ENCODE results near the gene CKAP4. TPM values are rescaled to one million over a fixed set of nuclear protein-coding genes. Genes with fewer than 3 reads are reported as not detected.

CKAP4 gene
- total and polyA plus RNA-seq, 2 experiments from 2014 or later = 32.3 to 58.8 TPM

DNA sequence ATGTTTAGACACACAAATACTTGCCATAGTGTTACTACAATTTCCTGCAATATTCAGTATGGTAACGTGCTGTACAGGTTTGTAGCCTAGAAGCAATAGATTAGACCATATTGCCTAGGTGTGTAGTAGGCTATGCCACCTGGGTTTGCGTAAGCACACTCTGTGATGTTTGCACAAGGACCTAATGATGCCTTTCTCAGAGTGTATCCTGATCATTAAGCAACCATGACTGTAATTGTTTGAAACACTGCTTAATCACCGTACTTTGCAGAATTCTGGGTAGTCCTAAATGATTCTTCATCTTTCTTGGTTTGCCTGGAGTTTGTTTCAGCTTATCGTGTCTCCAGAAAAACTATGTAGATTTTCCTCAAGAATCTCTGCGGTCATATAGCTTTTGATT lies 43.5 kb upstream of the CKAP4 start:
- H3K27me3 Mint-ChIP-seq (ENCODE audit: insufficient read depth, low read depth, poor library complexity) = no peaks in the 10 kb centered on the region

DNA sequence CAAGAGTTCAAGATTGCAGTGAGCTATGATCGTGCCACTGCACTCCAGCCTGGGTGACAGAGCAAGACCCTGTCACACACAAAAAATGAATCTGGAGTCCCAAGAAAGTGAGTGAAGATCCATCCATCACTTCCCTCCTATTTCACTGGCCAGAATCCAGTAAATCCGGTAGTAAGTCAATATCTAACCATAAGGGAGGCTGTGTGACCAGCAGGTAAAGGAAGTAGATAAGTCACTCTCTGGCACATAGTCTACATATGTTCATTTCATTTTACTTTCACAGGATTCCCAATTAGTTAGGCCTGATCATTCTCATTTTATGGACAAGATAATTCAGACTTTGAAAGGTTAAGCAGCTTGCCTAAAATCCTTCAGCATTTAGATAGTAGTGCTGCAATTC lies 42.8 kb upstream of the CKAP4 start:
- DNase-seq (ENCODE audit: low spot score) = no peak
- Histone ChIP-seq H3K4me2 (no peak overlapping the region), H3K79me2 (replicated peaks; ENCODE audit: insufficient read depth) (no peaks in the 10 kb centered on the region), H3F3A (replicated peaks; ENCODE audit: low read depth) (no peaks in the 10 kb centered on the region), H2AFZ (no peak overlapping the region), H3K4me1 (ENCODE audit: insufficient read depth) (no peaks in the 10 kb centered on the region), H4K20me1 (replicated peaks; ENCODE audit: insufficient read depth) (no peaks in the 10 kb centered on the region), H3K36me3 (ENCODE audit: insufficient read depth) (no peaks in the 10 kb centered on the region), H3K4me3 (no peak overlapping the region), H3K27me3 (ENCODE audit: insufficient read depth) (no peaks in the 10 kb centered on the region), H3K9me2 (ENCODE audit: insufficient read depth) (no peaks in the 10 kb centered on the region), H3K27ac (ENCODE audit: low read depth) (no peak overlapping the region)
- no peaks in the 10 kb centered on the region for H3K9me3 Mint-ChIP-seq
- H3K36me3 Mint-ChIP-seq (ENCODE audit: low read depth) = no peaks in the 10 kb centered on the region
- H3K4me1 Mint-ChIP-seq = no peaks in the 10 kb centered on the region
- no peak overlapping the region for H3K27ac Mint-ChIP-seq
- H3K27me3 Mint-ChIP-seq (ENCODE audit: insufficient read depth, low read depth, poor library complexity) = no peaks in the 10 kb centered on the region
- ATAC-seq = no peak
- H3K4me3 Mint-ChIP-seq = no peak overlapping the region
- TF ChIP-seq STAT1 (IDR thresholded peaks at IDR 0.05; ENCODE audit: unreplicated experiment) (no peak), NANOG (IDR thresholded peaks at IDR 0.05; ENCODE audit: borderline replicate concordance) (no peak), EZH2 (IDR thresholded peaks at IDR 0.05; ENCODE audit: low read depth, unreplicated experiment) (no peak)
- TF ChIP-seq, protein P1, sequence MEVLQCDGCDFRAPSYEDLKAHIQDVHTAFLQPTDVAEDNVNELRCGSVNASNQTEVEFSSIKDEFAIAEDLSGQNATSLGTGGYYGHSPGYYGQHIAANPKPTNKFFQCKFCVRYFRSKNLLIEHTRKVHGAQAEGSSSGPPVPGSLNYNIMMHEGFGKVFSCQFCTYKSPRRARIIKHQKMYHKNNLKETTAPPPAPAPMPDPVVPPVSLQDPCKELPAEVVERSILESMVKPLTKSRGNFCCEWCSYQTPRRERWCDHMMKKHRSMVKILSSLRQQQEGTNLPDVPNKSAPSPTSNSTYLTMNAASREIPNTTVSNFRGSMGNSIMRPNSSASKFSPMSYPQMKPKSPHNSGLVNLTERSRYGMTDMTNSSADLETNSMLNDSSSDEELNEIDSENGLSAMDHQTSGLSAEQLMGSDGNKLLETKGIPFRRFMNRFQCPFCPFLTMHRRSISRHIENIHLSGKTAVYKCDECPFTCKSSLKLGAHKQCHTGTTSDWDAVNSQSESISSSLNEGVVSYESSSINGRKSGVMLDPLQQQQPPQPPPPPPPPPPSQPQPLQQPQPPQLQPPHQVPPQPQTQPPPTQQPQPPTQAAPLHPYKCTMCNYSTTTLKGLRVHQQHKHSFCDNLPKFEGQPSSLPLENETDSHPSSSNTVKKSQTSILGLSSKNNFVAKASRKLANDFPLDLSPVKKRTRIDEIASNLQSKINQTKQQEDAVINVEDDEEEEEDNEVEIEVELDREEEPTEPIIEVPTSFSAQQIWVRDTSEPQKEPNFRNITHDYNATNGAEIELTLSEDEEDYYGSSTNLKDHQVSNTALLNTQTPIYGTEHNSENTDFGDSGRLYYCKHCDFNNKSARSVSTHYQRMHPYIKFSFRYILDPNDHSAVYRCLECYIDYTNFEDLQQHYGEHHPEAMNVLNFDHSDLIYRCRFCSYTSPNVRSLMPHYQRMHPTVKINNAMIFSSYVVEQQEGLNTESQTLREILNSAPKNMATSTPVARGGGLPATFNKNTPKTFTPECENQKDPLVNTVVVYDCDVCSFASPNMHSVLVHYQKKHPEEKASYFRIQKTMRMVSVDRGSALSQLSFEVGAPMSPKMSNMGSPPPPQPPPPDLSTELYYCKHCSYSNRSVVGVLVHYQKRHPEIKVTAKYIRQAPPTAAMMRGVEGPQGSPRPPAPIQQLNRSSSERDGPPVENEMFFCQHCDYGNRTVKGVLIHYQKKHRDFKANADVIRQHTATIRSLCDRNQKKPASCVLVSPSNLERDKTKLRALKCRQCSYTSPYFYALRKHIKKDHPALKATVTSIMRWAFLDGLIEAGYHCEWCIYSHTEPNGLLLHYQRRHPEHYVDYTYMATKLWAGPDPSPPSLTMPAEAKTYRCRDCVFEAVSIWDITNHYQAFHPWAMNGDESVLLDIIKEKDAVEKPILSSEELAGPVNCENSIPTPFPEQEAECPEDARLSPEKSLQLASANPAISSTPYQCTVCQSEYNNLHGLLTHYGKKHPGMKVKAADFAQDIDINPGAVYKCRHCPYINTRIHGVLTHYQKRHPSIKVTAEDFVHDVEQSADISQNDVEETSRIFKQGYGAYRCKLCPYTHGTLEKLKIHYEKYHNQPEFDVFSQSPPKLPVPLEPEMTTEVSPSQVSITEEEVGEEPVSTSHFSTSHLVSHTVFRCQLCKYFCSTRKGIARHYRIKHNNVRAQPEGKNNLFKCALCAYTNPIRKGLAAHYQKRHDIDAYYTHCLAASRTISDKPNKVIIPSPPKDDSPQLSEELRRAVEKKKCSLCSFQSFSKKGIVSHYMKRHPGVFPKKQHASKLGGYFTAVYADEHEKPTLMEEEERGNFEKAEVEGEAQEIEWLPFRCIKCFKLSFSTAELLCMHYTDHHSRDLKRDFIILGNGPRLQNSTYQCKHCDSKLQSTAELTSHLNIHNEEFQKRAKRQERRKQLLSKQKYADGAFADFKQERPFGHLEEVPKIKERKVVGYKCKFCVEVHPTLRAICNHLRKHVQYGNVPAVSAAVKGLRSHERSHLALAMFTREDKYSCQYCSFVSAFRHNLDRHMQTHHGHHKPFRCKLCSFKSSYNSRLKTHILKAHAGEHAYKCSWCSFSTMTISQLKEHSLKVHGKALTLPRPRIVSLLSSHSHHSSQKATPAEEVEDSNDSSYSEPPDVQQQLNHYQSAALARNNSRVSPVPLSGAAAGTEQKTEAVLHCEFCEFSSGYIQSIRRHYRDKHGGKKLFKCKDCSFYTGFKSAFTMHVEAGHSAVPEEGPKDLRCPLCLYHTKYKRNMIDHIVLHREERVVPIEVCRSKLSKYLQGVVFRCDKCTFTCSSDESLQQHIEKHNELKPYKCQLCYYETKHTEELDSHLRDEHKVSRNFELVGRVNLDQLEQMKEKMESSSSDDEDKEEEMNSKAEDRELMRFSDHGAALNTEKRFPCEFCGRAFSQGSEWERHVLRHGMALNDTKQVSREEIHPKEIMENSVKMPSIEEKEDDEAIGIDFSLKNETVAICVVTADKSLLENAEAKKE (CRISPR knock-in tag; IDR thresholded peaks at IDR 0.05) = no peak
- TF ChIP-seq, protein P2, sequence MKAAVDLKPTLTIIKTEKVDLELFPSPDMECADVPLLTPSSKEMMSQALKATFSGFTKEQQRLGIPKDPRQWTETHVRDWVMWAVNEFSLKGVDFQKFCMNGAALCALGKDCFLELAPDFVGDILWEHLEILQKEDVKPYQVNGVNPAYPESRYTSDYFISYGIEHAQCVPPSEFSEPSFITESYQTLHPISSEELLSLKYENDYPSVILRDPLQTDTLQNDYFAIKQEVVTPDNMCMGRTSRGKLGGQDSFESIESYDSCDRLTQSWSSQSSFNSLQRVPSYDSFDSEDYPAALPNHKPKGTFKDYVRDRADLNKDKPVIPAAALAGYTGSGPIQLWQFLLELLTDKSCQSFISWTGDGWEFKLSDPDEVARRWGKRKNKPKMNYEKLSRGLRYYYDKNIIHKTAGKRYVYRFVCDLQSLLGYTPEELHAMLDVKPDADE (IDR thresholded peaks at IDR 0.05) = no peak
- TF ChIP-seq, protein P3, sequence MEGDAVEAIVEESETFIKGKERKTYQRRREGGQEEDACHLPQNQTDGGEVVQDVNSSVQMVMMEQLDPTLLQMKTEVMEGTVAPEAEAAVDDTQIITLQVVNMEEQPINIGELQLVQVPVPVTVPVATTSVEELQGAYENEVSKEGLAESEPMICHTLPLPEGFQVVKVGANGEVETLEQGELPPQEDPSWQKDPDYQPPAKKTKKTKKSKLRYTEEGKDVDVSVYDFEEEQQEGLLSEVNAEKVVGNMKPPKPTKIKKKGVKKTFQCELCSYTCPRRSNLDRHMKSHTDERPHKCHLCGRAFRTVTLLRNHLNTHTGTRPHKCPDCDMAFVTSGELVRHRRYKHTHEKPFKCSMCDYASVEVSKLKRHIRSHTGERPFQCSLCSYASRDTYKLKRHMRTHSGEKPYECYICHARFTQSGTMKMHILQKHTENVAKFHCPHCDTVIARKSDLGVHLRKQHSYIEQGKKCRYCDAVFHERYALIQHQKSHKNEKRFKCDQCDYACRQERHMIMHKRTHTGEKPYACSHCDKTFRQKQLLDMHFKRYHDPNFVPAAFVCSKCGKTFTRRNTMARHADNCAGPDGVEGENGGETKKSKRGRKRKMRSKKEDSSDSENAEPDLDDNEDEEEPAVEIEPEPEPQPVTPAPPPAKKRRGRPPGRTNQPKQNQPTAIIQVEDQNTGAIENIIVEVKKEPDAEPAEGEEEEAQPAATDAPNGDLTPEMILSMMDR (conservative IDR thresholded peaks at IDR 0.05; ENCODE audit: low read depth in 2 of 2) = no peak

More for the DNA sequence above, 43.5 kb upstream of the CKAP4 start:
- H3K27ac Mint-ChIP-seq = no peak overlapping the region
- Histone ChIP-seq H3K9me2 (ENCODE audit: insufficient read depth) (no peaks in the 10 kb centered on the region), H3K27me3 (ENCODE audit: insufficient read depth) (no peaks in the 10 kb centered on the region), H3K4me1 (ENCODE audit: insufficient read depth) (no peaks in the 10 kb centered on the region), H3K4me2 (no peak overlapping the region), H3K79me2 (replicated peaks; ENCODE audit: insufficient read depth) (no peaks in the 10 kb centered on the region), H4K20me1 (replicated peaks; ENCODE audit: insufficient read depth) (no peaks in the 10 kb centered on the region), H3K27ac (ENCODE audit: low read depth) (no peak overlapping the region), H3F3A (replicated peaks; ENCODE audit: low read depth) (no peaks in the 10 kb centered on the region), H2AFZ (0 out of 2 replicates have a peak overlapping the region, but pooled peaks have one; percentile 28), H3K4me3 (no peak overlapping the region), H3K36me3 (ENCODE audit: insufficient read depth) (no peaks in the 10 kb centered on the region)
- DNase-seq (ENCODE audit: low spot score) = no peak
- H3K9me3 Mint-ChIP-seq = no peaks in the 10 kb centered on the region
- no peak overlapping the region for H3K4me3 Mint-ChIP-seq
- ATAC-seq = no peak
- TF ChIP-seq ZNF114 (CRISPR knock-in tag; IDR thresholded peaks at IDR 0.05) (no peak), CREB1 (CRISPR knock-in tag; IDR thresholded peaks at IDR 0.05; ENCODE audit: low read depth) (no peak), STAT1 (IDR thresholded peaks at IDR 0.05; ENCODE audit: unreplicated experiment) (no peak)
- TF ChIP-seq, protein P4, sequence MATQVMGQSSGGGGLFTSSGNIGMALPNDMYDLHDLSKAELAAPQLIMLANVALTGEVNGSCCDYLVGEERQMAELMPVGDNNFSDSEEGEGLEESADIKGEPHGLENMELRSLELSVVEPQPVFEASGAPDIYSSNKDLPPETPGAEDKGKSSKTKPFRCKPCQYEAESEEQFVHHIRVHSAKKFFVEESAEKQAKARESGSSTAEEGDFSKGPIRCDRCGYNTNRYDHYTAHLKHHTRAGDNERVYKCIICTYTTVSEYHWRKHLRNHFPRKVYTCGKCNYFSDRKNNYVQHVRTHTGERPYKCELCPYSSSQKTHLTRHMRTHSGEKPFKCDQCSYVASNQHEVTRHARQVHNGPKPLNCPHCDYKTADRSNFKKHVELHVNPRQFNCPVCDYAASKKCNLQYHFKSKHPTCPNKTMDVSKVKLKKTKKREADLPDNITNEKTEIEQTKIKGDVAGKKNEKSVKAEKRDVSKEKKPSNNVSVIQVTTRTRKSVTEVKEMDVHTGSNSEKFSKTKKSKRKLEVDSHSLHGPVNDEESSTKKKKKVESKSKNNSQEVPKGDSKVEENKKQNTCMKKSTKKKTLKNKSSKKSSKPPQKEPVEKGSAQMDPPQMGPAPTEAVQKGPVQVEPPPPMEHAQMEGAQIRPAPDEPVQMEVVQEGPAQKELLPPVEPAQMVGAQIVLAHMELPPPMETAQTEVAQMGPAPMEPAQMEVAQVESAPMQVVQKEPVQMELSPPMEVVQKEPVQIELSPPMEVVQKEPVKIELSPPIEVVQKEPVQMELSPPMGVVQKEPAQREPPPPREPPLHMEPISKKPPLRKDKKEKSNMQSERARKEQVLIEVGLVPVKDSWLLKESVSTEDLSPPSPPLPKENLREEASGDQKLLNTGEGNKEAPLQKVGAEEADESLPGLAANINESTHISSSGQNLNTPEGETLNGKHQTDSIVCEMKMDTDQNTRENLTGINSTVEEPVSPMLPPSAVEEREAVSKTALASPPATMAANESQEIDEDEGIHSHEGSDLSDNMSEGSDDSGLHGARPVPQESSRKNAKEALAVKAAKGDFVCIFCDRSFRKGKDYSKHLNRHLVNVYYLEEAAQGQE (IDR thresholded peaks at IDR 0.05; ENCODE audit: unreplicated experiment) = no peak
- no peaks in the 10 kb centered on the region for H3K36me3 Mint-ChIP-seq (ENCODE audit: low read depth)
- H3K4me1 Mint-ChIP-seq = no peaks in the 10 kb centered on the region
